Osteocyte (in vitro differentiated cells): ENCODE data around the gene C1QTNF12. TPM values are rescaled to one million over a fixed set of nuclear protein-coding genes. Genes with fewer than 3 reads are reported as not detected.
A peak's percentile ranks its signal among the peaks of the same experiment; 100 is the strongest.

Experiments used
- DNase-seq: peaks from one replicate; pipeline ENCODE4 v3.0.0; 2021; ENCODE audit warnings: mixed read lengths; ENCODE audit not compliant: unreplicated experiment; ENCODE audit errors: extremely low spot score
- H3K27ac Mint-ChIP-seq: one replicate; pipeline ENCODE4 v1.8.0; 2021; ENCODE audit warnings: mild to moderate bottlenecking, mixed read lengths; ENCODE audit not compliant: unreplicated experiment
- H3K27me3 Mint-ChIP-seq: one replicate; pipeline ENCODE4 v1.8.0; 2021; ENCODE audit warnings: mixed read lengths; ENCODE audit not compliant: unreplicated experiment
- H3K36me3 Mint-ChIP-seq: one replicate; pipeline ENCODE4 v1.8.0; 2021; ENCODE audit warnings: mixed read lengths; ENCODE audit not compliant: unreplicated experiment
- H3K4me1 Mint-ChIP-seq: one replicate; pipeline ENCODE4 v1.8.0; 2021; ENCODE audit warnings: mixed read lengths; ENCODE audit not compliant: unreplicated experiment
- H3K4me3 Mint-ChIP-seq: one replicate; pipeline ENCODE4 v1.8.0; 2021; ENCODE audit warnings: mild to moderate bottlenecking, moderate library complexity, mixed read lengths; ENCODE audit not compliant: unreplicated experiment
- H3K9me3 Mint-ChIP-seq: one replicate; pipeline ENCODE4 v1.8.0; 2021; ENCODE audit warnings: mixed read lengths; ENCODE audit not compliant: unreplicated experiment
- total RNA-seq: library from RNA; stranded (reverse); gene quantifications from 2 replicates; pipeline ENCODE4 v1.2.1, GENCODE V29; 2021
- TF ChIP-seq, protein P1 (sequence below): fragments of 200-600 bp; sonication (generic); IDR thresholded peaks from 2 replicates; pipeline ENCODE4 v1.5.0; 2021; ENCODE audit warnings: antibody characterized with exemption, mild to moderate bottlenecking, moderate library complexity

The C1QTNF12 gene
- total RNA-seq, 1 donor from 2014 or later: 3.6 TPM

GRCh38 chr1:1274299-1274930 is 27.9 kb upstream of the C1QTNF12 start:
- DNase-seq: no peak
- TF ChIP-seq, protein P1, sequence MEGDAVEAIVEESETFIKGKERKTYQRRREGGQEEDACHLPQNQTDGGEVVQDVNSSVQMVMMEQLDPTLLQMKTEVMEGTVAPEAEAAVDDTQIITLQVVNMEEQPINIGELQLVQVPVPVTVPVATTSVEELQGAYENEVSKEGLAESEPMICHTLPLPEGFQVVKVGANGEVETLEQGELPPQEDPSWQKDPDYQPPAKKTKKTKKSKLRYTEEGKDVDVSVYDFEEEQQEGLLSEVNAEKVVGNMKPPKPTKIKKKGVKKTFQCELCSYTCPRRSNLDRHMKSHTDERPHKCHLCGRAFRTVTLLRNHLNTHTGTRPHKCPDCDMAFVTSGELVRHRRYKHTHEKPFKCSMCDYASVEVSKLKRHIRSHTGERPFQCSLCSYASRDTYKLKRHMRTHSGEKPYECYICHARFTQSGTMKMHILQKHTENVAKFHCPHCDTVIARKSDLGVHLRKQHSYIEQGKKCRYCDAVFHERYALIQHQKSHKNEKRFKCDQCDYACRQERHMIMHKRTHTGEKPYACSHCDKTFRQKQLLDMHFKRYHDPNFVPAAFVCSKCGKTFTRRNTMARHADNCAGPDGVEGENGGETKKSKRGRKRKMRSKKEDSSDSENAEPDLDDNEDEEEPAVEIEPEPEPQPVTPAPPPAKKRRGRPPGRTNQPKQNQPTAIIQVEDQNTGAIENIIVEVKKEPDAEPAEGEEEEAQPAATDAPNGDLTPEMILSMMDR: no peak
- Mint-ChIP-seq H3K4me3 (peak overlapping the region; percentile 65), H3K36me3 (peaks cover 5% of the 10 kb centered on the region), H3K27ac (peak overlapping the region; percentile 31), H3K4me1 (peaks cover 29% of the 10 kb centered on the region), H3K9me3 (no peaks in the 10 kb centered on the region), H3K27me3 (no peaks in the 10 kb centered on the region)

- TF ChIP-seq, protein P1: no peak
These were observed 27.2 kb upstream of the C1QTNF12 start, which contains the start of gene UBE2J2 for GRCh38 chr1:1273512-1274298. Gene UBE2J2 (minus strand): TSS chr1:1273854. CDS start chr1:1267992, 5,862 bp downstream.

DNA sequence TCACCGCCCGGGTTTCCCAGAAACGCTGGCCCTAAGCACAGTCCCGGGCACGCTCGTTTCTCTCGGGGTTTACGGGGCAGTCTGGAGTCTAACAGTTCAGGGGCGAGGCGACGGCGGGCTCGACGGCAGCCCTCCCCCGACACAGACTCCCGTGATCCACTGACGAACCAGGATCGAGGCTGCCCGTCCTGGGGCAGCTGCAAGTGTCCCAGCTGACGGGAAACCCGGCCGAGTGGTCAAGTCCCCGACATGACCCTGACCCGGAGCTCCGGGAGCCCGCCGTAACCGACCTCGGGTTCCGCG is 26.6 kb upstream of the C1QTNF12 start:
- Mint-ChIP-seq H3K27ac (peak overlapping the region; percentile 79), H3K36me3 (peaks cover 5% of the 10 kb centered on the region), H3K9me3 (no peaks in the 10 kb centered on the region), H3K4me3 (peak overlapping the region; percentile 83), H3K27me3 (no peaks in the 10 kb centered on the region), H3K4me1 (peaks cover 29% of the 10 kb centered on the region)
- TF ChIP-seq, protein P1: no peak
- no peak for DNase-seq

More at GRCh38 chr1:1273512-1274298, 27.2 kb upstream of the C1QTNF12 start, which contains the start of gene UBE2J2:
- H3K27ac Mint-ChIP-seq: peak within 1 kb of the TSS; percentile 79
- peak; percentile 97 for DNase-seq
- H3K27me3 Mint-ChIP-seq: no peaks in the 10 kb centered on the region
- H3K4me3 Mint-ChIP-seq: peak within 1 kb of the TSS; percentile 83
- peaks cover 5% of the 10 kb centered on the region for H3K36me3 Mint-ChIP-seq
- H3K9me3 Mint-ChIP-seq: no peaks in the 10 kb centered on the region
- H3K4me1 Mint-ChIP-seq: peaks cover 29% of the 10 kb centered on the region

DNA sequence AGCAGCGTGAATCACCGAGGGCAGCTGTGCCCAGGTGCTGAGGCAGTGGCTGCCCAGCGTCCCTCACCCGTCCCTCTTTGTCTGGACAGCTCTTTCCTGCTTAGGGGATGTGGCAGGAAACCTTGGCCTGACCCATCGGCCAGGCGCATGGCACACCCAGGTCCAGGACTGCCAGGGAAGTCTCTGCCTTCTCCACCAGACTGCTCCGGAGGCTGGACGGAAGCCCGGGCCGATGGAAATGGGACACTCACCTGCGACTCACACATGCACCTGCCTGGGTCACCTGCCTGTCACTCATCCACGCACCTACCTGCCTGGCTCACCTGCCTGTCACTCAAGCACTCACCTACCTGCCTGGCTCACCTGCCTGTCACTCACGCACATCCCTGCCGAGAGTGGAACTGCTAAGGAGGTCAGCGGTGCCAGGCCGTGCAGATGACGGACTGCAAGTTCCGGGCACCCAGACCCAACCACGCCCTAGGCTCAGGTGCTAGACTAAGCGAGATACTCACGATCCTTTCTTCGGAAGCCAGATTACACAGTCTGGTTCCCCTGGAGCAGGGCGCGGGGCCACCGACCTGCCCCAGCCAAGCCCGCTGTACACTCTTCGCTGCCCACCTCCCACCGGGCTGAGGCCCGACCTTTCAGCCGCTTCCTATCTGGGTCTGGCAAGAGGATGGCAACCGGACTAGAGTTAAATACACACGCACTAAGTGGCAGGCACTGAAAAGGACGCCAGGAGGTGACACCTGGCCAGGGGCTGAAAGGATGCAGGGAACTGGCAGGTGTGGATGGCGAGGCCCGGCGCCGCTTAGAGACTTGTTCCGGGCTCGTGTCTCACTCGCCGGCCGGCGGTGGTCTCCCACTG is 26.1 kb upstream of the C1QTNF12 start:
- Mint-ChIP-seq H3K36me3 (peaks cover 5% of the 10 kb centered on the region), H3K9me3 (no peaks in the 10 kb centered on the region), H3K4me3 (peak overlapping the region; percentile 83), H3K4me1 (peaks cover 29% of the 10 kb centered on the region), H3K27me3 (no peaks in the 10 kb centered on the region), H3K27ac (peak overlapping the region; percentile 79)
- TF ChIP-seq, protein P1: no peak
- DNase-seq: no peak
